Stimulated activated CD4-positive, alpha-beta T cell treated with anti-CD3 and anti-CD28 coated beads, Interleukin-12 subunit alpha, Interleukin-12 subunit beta, amount 100 ng/mL, for 24 hours (primary cell): ENCODE measurements around the gene NEURL2.
A peak's percentile ranks its signal among the peaks of the same experiment; 100 is the strongest.
"Not testable (repeated sequence)": the region's sequence is repeated elsewhere in the genome, so short reads cannot be mapped to it uniquely, and the experiment has no call there.

Source experiments
- DNase-seq, 2 experiments: peaks; one replicate each; pipeline ENCODE4 v3.0.0-alpha.2; 2020; ENCODE audit warnings: low read depth in 2 of 2

The NEURL2 gene

DNA sequence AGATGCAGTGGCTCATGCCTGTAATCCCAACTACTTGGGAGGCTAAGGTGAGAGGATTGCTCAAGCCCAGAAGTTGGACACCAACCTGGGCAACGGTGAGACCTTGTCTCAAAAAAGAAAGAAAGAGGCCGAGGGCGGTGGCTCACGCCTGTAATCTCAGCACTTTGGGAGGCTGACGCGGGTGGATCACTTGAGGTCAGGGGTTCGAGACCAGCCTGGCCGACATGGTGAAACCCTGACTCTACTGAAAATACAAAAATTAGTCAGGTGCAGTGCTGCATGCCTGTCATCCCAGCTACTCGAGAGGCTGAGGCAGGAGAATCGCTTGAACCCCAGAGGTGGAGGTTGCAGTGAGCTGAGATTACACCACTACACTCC, 16.9 kb downstream of the NEURL2 start:
- DNase-seq: not testable (repeated sequence)

DNA sequence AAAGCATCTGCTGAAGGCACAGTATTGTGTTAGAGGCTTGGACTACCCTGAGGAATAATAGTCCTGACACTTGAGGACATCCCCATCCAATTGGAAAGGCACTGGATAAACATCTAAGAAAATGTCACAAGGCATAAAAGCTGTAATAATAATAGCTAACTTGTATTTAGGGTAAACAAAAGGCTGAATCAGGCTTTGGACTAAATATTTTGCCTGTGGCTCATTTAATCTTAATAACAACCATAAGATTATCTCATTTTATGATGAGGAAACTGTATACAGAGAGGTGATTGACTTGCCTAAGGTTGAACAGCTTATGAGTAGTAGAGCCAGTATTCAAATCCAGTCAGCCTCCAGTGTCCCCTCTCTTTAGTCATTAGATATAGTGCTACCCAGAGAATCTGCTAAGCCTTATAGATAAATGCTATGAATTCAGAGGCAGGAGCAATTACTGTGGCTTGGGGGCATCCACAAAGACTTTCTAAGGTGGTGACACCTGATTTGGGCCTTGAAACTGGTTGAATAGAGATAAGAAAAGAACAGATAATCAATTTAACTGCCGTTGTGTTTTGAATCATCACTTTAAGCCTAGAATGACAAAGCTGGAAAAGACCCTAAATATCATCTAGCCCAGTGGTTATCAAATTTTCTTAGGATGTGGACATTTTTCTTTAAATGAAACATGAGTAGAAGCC, 17.5 kb downstream of the NEURL2 start:
- DNase-seq: no peak

DNA sequence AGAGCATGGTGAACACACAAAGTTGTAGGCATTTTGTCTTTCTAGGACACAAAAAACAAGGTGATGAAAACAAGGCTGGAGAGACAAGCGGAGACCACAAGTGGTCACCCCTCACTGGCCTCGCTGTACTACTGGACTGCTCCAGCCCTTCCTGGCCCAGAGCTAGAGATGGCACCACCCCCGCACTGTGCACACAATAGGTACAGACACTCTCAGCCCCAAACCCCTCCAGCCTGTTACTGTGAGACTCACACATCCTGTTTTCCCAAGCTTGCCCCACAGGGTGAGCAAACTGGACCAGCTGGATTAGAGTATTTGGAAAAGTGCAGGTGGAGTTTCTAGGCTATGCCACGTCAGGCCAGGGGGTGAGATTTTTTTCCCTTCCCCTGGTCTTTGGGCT, 18.4 kb downstream of the NEURL2 start:
- no peak for DNase-seq

DNA sequence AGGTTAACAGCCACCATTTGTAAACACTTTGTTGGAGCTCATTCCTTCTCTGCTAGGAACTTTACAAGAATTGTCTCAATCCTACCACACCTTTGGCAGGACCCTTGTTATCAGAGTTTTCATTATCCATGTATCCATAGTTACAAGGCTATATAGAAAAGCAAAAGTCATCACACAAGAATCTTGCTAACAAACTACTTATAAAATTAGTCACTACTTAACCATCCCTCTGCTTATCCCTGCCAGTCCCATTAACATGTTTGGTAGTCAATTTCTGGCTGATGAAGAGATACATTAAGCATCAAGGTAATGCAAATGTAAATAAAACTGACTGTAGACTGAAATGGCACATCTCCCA, 23.2 kb downstream of the NEURL2 start:
- DNase-seq: no peak

DNA sequence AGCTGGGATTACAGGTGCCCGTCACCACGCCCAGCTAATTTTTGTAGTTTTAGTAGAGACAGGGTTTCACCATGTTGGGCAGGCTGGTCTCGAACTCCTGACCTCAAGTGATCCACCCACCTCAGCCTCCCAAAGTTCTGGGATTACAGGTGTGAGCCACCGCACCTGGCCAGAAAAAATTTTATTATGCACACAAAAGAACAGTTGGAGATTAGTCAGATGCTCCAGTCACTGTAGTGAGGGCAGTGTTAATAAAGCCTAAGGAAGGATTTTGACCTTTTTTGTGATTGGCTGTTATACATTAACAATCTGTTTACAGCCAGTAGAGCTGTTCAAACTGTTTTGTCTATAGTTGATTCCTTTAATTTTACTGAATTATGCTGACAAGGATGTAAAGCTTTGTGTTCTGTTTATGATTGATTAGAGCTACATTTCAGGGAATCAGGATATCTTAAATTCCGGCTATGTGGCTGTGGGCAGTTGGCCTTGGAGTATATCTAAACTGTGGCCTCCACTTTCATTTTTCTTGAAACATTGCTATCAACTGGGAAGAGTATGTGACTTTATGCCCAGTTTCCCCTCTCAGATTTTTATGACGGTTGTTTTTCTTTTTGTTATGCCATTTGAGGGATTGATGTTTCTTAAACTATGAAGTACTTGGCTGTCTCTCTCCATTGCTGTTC, 23.7 kb downstream of the NEURL2 start:
- no peak for DNase-seq

DNA sequence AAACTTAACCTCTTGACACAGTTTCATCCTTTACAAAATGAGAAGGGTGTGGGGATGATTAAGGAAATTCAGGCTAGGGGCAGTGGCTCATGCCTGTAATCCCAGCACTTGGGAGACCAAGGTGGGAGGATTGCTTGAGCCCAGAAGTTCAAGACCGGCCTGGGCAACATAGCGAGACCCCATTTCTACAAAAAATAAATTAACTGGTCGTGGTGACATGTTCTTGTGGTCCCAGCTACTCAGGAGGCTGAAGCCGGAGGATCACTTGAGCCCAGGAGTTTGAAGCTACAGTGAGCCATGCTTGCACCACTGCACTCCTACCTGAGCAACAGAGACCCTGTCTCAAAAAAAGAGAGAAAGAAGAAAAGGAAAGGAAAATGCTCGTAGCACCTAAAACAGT, 24.6 kb downstream of the NEURL2 start:
- no peak for DNase-seq

DNA sequence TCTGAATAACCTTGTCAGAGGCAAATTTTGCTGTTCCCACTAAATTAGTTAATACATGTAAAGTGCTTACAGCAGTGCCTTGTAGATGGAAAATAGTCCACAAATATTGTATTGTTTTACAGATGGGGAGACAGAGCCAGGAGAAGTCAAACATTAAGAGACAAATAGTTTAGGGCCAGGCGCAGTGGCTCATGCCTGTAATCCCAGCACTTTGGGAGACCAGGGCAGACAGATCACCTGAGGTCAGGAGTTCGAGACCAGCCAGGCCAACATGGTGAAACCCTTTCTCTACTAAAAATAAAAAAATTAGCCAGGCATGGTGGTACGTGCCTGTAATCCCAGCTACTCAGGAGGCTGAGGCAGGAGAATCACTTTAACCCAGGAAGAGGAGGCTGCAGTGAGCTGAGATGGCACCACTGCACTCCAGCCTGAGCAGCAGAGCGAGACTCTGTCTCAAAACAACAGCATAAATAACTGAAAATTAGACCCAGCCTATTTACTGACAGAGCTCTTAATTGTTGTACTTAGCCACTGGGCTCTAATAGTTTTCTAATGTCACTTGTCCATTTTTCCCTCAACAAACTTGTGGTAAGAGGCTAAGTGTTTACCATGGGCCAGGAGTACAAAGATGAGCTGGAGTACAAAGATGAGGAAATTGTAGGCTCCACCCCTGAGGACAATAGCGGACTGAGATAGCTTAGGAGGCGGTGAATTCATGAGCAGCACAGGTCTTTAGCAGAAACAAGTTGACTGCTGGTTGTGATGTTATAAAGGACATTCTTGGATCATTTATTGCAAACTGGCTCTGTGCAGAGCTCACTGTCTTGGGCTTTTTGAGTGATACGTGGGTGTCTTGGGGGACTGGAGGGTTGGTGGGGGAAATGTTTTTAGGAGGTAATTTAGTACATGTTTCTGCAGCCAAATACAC, 27.2 kb downstream of the NEURL2 start:
- no peak for DNase-seq

DNA sequence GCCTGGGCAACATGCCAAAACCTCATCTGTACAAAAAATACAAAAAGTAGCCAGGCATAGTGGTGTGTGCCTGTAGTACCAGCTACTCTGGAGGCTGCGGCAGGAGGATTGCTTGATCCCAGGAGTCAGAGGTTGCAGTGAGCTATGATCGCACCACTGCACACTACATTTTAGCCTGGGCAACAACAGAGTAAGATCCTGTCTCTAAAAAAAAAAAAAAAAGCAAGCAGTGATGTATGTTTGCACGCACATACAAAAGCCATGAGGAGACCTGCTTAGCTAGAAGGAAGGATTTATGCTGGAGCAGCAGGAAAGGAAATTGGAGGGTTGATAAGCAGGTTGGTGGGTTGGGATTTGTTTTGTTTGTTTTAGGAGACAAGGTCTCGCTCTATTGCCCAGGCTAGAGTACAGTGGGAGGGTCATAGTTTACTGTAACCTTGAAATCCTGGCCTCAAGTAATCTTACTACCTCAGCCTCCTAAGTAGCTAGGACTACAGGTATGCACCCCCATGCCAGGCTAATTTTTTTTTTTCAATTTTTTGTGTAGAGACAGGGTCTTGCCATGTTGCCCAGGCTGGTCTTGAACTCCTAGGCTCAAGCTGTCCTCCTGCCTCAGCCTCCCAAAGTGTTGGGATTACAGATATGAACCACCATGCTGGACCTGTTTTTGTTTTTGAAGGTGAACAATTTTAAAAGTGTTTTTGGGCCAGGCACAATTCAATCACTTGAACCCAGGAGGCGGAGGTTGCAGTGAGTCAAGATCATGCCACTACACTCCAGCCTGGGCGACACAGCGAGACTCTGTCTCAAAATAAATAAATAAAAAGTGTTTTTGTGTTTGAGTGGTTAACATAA, 29.6 kb downstream of the NEURL2 start:
- DNase-seq: no peak

DNA sequence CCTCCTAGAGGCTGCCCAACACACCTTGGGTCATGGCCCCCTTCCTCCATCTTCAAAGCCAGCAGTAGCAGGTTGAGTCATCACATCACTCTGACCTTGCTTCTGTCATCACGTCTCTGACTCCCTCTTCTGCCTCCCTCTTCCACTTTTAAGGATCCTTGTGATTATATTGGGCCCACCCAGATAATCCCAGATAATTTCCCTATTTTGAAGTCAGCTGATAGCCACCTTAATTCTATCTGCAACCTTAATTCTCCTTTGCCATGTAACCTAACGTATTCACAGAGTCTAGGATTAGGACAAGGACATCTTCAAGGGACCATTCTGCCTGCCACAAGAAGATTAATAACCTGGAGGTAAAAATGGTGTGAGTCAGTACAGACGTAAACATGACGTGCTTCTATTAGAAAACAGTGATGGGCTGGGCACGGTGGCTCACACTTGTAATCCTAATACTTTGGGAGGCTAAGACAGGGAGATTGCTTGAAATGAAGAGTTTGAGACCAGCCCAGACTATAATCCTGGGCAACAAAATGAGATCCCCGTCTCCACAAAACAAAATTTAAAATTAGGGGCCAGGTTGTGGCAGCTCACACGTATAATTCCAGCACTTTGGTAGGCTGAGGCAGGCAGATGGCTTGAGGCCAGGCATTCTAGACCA, 30.3 kb downstream of the NEURL2 start:
- no peak for DNase-seq

DNA sequence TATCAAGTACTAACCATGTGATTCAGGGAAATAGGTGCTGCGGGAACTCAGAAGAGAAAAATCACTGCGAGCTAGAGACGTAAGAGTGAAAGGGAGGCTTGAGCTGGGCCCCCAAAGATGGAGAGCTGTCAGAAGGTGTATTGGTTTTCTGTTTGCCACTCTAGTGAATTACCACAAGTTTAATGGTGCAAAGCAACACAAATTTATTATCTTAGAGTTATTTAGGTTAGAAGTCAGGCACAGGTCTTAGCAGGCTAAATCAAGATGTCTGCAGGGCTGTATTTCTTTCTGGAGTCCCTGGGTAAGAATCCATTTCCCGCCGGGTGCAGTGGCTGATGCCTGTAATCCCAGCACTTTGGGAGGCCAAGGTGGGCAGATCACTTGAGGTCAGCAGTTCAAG, 31.1 kb downstream of the NEURL2 start:
- DNase-seq: no peak

DNA sequence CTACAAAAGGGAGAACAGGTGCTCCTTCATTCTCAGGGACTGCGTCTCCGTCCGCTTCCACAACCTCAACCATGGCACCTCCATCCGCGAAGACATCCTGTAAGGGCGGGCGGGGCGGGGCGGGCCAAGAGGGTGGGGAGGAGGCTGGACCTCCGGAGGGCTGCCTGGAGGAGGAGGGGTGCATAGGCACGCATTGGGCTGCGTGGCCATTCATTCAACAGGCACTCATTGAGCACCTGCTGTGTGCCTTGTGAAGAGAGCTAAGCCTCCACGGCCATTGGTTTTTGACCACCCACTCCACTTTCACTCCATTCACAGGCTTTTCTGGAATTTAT, 33.2 kb downstream of the NEURL2 start:
- peak in 1 of 2 experiments; percentile 41 for DNase-seq

DNA sequence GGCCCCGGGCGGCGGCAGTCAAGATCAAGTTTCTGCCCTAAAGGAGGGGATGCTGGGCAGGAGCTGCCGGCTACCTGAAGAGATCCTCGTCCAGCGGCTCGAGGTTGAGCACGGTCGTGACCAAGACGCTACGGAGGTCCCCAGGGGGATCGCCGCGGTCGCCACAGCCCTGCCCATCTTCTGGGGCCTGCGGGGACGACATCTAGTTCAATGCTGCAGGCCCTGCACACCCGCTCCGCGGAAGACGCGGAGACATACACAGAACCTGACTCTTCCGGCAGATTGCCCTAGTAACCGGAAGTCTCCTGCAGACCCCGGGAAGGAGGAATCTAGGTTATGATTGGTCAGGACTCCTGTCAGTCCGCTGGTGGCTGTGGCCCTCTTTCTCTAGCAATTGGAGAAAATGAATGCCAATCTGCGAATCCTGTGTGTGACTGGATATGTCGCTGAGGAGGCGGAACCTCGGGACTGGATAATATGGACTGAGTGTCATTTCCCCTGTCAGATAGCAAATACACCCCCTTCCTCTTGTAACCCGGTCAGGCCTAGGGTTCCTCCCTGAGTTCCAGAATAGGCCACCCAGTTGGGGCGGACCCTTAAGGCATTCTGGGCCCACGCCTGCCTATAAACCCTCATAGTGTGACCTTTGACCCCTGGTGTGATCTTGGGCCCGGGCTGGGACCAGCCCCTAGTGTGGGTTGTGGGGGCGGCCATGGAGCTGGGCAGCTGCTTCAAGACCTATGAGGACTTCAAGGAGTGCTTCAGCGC, 33.7 kb downstream of the NEURL2 start, which contains the start of the genes ACOT8 and ZSWIM3:
ACOT8 (minus strand) TSS at position 279 of the 768 bp plus-strand sequence; CDS start at position 202, 77 bp downstream.
ZSWIM3 (plus strand) TSS at position 501 of the 768 bp plus-strand sequence; CDS start at position 713, 212 bp downstream.
- peak; percentile 81 to 87 for DNase-seq

DNA sequence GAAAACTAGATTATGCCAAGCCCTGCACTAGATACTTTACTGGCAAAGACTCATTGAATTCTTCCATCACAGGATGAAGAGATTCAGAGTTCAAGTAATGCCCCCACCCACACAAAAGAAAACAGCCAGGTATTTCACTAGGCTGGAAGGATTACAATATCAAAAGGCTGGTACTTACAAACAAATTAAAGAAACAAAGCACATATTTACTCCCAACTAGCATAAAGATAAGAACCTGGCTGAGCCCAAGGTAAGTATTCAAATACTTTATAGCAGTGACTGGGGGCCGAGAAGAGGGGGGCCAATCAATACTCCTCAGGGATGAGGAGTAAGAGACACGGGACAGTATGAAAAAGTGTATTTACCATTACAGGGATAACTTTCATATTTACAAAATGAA, 37.5 kb downstream of the NEURL2 start:
- no peak for DNase-seq

DNA sequence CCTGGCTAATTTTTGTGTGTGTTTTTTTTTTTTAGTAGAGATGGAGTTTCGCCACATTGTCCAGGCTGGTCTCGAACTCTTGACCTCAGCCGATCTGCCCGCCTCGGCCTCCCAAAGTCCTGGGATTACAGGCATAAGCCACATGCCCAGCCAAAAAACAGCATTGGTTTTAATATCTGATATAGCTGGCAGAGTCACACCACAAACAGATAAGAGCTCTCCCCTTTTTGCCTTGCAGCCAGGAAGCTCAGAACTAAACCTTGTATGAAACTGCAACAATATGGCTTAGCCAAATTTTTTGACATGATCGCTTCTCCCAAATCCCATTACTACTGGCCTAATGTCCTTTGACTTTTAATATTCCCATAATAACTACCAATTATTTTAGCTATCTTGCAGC, 38.7 kb downstream of the NEURL2 start:
- no peak for DNase-seq

DNA sequence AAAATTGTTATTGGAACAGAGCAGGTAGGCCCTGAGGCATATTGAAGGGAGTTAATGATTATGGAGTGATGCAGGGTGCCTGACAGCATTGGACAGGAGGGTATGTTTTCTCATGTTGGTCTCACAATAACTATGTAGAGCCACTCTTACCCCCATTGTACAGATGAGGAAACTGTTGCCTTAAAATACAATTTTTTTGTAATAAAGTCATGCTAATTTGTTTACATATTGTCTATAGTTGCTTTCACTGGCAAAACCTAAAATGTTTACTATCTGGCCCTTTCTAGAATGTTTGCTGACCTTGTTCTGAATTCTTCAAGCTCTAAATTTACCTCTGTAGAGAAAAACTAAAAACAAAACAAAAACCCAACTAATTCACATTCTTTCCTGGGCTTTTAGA, 39.5 kb downstream of the NEURL2 start:
- DNase-seq: no peak

DNA sequence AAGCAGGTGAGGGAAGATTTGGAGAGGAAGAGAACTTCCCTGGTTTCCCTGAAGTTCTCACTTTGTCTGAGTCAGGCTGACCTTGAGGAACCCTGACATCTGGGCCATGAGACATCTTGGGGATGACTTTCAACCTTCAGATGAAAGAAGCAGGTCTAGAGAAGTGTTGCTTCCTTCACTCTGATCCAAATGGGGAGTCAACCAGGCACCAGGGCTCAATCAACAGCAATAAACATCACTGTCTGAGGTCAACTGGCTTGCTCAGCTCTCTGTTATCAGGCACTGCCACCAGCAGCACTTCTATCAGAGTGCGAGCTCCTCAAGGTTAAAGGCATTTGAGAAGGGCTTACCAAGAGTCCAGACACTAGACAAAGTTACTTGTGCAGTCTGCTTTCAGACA, 40.1 kb downstream of the NEURL2 start:
- no peak for DNase-seq

DNA sequence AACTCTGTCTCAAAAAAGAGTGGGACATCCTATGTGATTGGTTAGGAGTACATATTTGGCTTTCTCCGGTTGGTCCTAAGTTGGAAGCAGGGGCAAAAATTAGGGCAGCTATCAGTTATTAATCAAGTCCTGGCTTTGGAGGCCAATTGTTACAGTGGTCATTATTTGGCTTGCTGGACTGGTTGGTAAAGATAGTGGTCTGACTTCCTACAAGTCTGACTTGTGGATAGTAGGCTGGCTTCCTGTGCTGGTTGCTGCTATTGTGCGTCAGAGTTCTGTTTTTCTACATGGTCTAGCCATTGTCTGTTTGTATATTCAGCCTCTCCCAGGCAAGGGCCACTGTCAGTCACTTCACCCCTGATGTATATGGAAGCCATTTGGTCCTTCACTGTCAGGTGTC, 40.8 kb downstream of the NEURL2 start:
- DNase-seq: no peak

DNA sequence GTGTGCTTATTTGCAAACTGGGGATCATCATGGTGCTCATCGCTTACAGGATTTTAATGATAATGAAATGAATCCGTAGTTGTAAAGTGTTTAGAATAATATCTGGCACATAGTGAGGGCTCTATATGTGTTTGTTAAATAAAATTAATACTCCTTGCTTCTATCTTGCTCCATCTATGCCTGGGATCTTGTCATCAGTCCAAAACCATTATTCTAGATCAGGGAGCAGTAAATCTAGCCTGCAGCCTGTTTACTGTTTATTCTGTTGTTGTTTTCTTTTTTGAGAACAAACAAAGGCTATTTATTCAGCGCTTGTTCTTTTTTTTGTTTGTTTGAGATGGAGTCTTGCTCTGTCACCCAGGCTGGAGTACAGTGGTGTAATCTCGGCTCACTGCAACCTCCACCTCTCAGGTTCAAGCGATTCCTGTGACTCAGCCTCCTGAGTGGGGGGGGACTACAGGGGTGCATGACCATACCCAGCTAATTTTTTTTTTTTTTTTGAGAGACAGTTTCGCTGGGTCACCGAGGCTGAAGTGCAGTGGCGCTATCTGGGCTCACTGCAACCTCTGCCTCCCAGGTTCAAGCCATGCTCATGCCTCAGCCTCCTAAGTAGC, 41.9 kb downstream of the NEURL2 start:
- DNase-seq: no peak

DNA sequence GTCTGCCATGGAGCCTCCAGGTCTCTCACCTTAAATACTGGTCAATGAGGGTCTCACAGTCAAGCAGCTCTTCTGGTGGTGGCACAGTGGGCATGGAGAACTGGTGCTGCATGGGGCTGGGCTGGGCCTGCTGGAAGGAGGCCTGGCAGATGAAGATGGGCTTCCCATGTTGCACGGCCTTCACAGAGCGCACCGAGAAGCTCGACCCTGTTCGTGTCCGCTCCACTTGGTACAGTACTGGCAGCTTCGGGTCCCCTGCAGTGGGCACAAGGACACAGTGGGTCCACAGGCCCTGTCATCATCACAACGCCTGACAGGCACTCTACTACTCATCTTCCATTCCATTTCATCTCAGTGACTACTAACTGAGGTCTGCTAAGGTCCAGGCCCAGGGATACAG, 42.6 kb downstream of the NEURL2 start:
- no peak for DNase-seq

DNA sequence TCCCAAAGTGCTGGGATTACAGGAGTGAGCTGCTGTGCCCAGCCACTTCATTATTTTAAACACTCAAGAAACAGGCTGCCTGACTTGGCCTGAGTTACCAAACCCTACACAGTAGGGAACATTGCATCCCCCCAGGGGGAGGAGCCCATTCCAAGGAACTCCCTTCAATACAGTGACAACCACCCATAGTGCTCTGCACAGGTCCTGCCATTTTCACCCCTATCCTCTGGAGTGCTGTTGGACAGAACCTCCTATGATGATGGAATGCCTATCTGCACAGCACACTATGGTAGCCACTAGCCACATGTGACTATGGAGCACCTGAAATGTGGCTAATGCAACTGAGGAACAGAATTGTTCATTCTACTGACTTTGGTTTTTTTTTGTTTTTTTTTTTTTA, 45.6 kb downstream of the NEURL2 start:
- no peak for DNase-seq
